Measurements from ENCODE around the gene GBP6.

GBP6 gene

DNA sequence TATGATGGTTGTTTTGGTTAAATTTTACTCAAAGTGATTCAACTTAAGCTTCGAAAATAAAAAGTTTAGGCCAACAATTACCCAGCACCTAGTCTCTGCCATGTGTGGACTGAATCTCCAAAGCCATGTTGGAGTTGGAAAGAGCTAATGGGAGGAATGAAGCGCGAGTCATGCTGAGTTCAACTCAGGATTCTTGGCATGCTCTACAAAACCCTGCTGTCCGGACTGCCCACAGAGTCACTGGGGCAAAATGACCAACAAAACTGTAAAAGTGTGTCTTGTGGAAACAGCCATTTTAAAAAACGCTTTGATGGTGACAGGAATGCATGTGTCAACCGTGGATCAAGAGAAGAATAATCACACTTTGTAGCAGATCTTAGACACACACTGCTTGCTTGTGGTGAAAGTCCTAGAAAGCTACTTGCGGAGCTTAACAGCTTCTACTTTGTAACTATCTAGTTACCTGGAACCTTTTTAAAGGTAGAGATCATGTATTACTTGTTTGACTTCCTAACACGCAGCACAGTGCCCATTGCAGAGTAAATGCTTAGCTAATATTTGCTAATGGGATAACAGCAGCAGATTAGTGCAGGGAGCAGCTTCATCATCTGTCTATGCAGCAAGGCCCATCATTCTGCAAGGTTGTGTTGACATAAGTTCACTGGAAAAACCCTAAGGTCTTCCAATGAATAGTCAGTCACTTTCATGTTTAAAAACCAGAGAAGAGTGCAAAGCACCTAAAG is 7.0 kb upstream of the GBP6 start:
- Histone ChIP-seq H3K4me1 (ENCODE audit: insufficient read depth, low read length) (peaks cover 26% of the 10 kb centered on the region), H3K9ac (ENCODE audit: low read depth, low read length) (no peak overlapping the region), H3K4me3 (ENCODE audit: low read depth in 1 of 2, low read length in 2 of 2) (no peak overlapping the region), H3K27me3 (ENCODE audit: insufficient read depth, low read length, poor library complexity) (no peaks in the 10 kb centered on the region), H3K4me2 (ENCODE audit: insufficient read depth, low read length) (no peak overlapping the region), H3K79me2 (ENCODE audit: insufficient read depth, low read length) (no peaks in the 10 kb centered on the region), H3K9me3 (ENCODE audit: insufficient read depth, low read length, severe bottlenecking) (no peaks in the 10 kb centered on the region), H3K27ac (ENCODE audit: low read length) (no peak overlapping the region), H2AFZ (ENCODE audit: low read depth, low read length) (no peak overlapping the region; the same call in 1 of the 2 replicates), H4K20me1 (ENCODE audit: insufficient read depth, low read length) (no peaks in the 10 kb centered on the region), H3K36me3 (ENCODE audit: insufficient read depth, low read length) (no peaks in the 10 kb centered on the region)
- no peak for ATAC-seq (ENCODE audit: insufficient read depth, low read depth)
- TF ChIP-seq EZH2 (IDR thresholded peaks at IDR 0.05; ENCODE audit: borderline replicate concordance, low read depth, low read length, severe bottlenecking): no peak
- TF ChIP-seq, protein P1, sequence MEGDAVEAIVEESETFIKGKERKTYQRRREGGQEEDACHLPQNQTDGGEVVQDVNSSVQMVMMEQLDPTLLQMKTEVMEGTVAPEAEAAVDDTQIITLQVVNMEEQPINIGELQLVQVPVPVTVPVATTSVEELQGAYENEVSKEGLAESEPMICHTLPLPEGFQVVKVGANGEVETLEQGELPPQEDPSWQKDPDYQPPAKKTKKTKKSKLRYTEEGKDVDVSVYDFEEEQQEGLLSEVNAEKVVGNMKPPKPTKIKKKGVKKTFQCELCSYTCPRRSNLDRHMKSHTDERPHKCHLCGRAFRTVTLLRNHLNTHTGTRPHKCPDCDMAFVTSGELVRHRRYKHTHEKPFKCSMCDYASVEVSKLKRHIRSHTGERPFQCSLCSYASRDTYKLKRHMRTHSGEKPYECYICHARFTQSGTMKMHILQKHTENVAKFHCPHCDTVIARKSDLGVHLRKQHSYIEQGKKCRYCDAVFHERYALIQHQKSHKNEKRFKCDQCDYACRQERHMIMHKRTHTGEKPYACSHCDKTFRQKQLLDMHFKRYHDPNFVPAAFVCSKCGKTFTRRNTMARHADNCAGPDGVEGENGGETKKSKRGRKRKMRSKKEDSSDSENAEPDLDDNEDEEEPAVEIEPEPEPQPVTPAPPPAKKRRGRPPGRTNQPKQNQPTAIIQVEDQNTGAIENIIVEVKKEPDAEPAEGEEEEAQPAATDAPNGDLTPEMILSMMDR (IDR thresholded peaks at IDR 0.05; ENCODE audit: borderline replicate concordance, extremely low read depth, low read length, poor library complexity, severe bottlenecking): no peak
- no peak for DNase-seq

DNA sequence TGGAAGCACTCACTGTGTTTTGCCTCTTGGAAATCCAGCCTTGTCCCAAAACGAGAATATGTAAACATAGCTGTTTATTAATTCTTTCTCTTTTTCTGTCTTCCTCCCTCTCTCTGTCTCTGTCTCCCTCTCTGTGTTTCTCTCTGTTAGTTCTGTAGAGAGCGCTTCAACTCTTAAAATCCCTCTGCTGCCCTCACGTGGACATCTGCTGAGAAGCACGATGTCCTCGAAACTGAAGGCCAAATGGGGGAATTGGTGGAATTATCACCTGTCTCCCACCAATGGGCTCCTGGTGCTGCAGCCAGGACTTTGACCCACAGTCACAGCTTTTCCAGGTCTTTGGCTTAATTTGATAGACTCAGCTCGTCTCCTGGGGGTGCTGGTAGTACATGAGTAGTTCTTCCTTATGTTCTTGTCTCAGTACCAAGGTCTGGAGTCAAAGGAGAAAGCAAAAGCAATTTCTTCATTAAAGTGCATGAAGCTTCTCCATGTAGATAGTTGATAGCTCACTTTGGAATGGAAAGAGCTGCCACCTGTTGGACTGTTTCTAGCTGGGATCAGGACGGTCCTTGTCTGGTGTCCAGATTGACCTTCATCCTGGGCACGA is 5.5 kb upstream of the GBP6 start:
- ATAC-seq (ENCODE audit: insufficient read depth, low read depth) (peak; percentile 97), DNase-seq (peak; percentile 88)
- H4K20me1 ChIP-seq (ENCODE audit: insufficient read depth, low read length): no peaks in the 10 kb centered on the region
- peaks cover 33% of the 10 kb centered on the region for H3K4me1 ChIP-seq (ENCODE audit: insufficient read depth, low read length)
- TF ChIP-seq, protein P1 (IDR thresholded peaks at IDR 0.05; ENCODE audit: borderline replicate concordance, extremely low read depth, low read length, poor library complexity, severe bottlenecking): peak; percentile 98
- no peak for TF ChIP-seq EZH2 (IDR thresholded peaks at IDR 0.05; ENCODE audit: borderline replicate concordance, low read depth, low read length, severe bottlenecking)
- H3K36me3 ChIP-seq (ENCODE audit: insufficient read depth, low read length): no peaks in the 10 kb centered on the region
- H3K79me2 ChIP-seq (ENCODE audit: insufficient read depth, low read length): no peaks in the 10 kb centered on the region
- no peaks in the 10 kb centered on the region for H3K9me3 ChIP-seq (ENCODE audit: insufficient read depth, low read length, severe bottlenecking)
- peak overlapping the region; percentile 25 for H3K4me2 ChIP-seq (ENCODE audit: insufficient read depth, low read length)
- H3K27me3 ChIP-seq (ENCODE audit: insufficient read depth, low read length, poor library complexity): no peaks in the 10 kb centered on the region
- peak overlapping the region; percentile 58 for H3K27ac ChIP-seq (ENCODE audit: low read length)
- no peak overlapping the region; the same call in 1 of the 2 replicates for H3K9ac ChIP-seq (ENCODE audit: low read depth, low read length)
- H3K4me3 ChIP-seq (ENCODE audit: low read depth in 1 of 2, low read length in 2 of 2): no peak overlapping the region
- peak overlapping the region; percentile 64 for H2AFZ ChIP-seq (ENCODE audit: low read depth, low read length)

DNA sequence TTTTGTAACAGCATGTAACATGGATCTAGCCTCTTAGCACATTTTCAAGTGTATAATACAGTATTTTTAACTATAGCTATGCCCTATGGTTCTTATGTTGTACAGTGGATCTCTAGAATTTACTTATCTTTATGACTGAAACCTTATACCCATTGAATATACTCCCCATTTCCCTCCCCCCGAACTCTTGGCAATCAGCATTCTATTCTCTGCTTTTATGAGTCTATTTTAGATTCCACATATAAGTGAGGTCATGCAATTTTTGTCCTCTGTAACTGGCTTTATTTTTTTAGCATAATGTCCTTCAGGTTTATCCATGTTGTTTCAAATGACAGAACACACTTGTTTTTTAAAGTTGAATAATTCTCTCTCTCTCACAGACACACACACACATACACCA is 3.1 kb upstream of the GBP6 start:
- ATAC-seq (ENCODE audit: insufficient read depth, low read depth) (no peak), DNase-seq (no peak)
- Histone ChIP-seq H3K4me3 (ENCODE audit: low read depth in 1 of 2, low read length in 2 of 2) (no peak overlapping the region), H3K79me2 (ENCODE audit: insufficient read depth, low read length) (no peaks in the 10 kb centered on the region), H3K4me1 (ENCODE audit: insufficient read depth, low read length) (peaks cover 21% of the 10 kb centered on the region), H3K4me2 (ENCODE audit: insufficient read depth, low read length) (no peak overlapping the region), H3K36me3 (ENCODE audit: insufficient read depth, low read length) (no peaks in the 10 kb centered on the region), H3K27ac (ENCODE audit: low read length) (no peak overlapping the region), H3K9me3 (ENCODE audit: insufficient read depth, low read length, severe bottlenecking) (no peaks in the 10 kb centered on the region), H3K27me3 (ENCODE audit: insufficient read depth, low read length, poor library complexity) (no peaks in the 10 kb centered on the region), H2AFZ (ENCODE audit: low read depth, low read length) (no peak overlapping the region), H4K20me1 (ENCODE audit: insufficient read depth, low read length) (no peaks in the 10 kb centered on the region), H3K9ac (ENCODE audit: low read depth, low read length) (no peak overlapping the region)
- TF ChIP-seq EZH2 (IDR thresholded peaks at IDR 0.05; ENCODE audit: borderline replicate concordance, low read depth, low read length, severe bottlenecking): no peak
- TF ChIP-seq, protein P1 (IDR thresholded peaks at IDR 0.05; ENCODE audit: borderline replicate concordance, extremely low read depth, low read length, poor library complexity, severe bottlenecking): no peak
